Parathyroid adenoma (tissue), 2 donors: ENCODE results near the gene TMEM14C.

ENCODE experiments used
- H2AFZ ChIP-seq: fragments of 300-600 bp; sonication (generic); one replicate; pipeline ENCODE4 v1.7.0; 2017; ENCODE audit warnings: antibody characterized with exemption, mild to moderate bottlenecking
- H3K27ac ChIP-seq: fragments of 300-600 bp; sonication (generic); one replicate; pipeline ENCODE4 v1.7.0; 2017
- H3K27me3 ChIP-seq: fragments of 300-600 bp; sonication (generic); one replicate; pipeline ENCODE4 v1.7.0; 2017; ENCODE audit warnings: low read length; ENCODE audit not compliant: control insufficient read depth, insufficient read depth
- H3K36me3 ChIP-seq: fragments of 300-600 bp; sonication (generic); one replicate; pipeline ENCODE4 v1.7.0; 2017; ENCODE audit warnings: low read length; ENCODE audit not compliant: control insufficient read depth, insufficient read depth
- H3K4me1 ChIP-seq: fragments of 300-600 bp; sonication (generic); one replicate; pipeline ENCODE4 v1.7.0; 2017; ENCODE audit warnings: control low read depth
- H3K4me2 ChIP-seq: fragments of 300-600 bp; sonication (generic); one replicate; pipeline ENCODE4 v1.7.0; 2017; ENCODE audit warnings: low read length
- H3K4me3 ChIP-seq: fragments of 300-600 bp; sonication (generic); one replicate; pipeline ENCODE4 v1.7.0; 2017; ENCODE audit warnings: low read depth, low read length
- H3K79me2 ChIP-seq: fragments of 300-600 bp; sonication (generic); one replicate; pipeline ENCODE4 v1.7.0; 2017; ENCODE audit warnings: control low read depth
- H3K9ac ChIP-seq: fragments of 300-600 bp; sonication (generic); one replicate; pipeline ENCODE4 v1.7.0; 2017; ENCODE audit warnings: mild to moderate bottlenecking
- H3K9me3 ChIP-seq: fragments of 300-600 bp; sonication (generic); one replicate; pipeline ENCODE4 v1.7.0; 2017; ENCODE audit warnings: low read length; ENCODE audit not compliant: control insufficient read depth
- TF ChIP-seq, protein P1 (sequence below): fragments of 300-600 bp; sonication (generic); IDR thresholded peaks from one replicate; pipeline ENCODE4 v1.7.0; 2017; ENCODE audit warnings: antibody characterized with exemption, mild to moderate bottlenecking
- donor health status: primary hyperparathyroidism.

TMEM14C gene

GRCh38 chr6:10722820-10723566 is at the start of gene TMEM14C:
TSS of gene TMEM14C (plus strand) at chr6:10723070. CDS start at chr6:10724614, 1,544 bp downstream.
- H3K9me3 ChIP-seq = no peaks in the 10 kb centered on the region
- no peaks in the 10 kb centered on the region for H3K36me3 ChIP-seq
- H3K4me2 ChIP-seq = peak within 1 kb of the TSS; percentile 81
- H3K79me2 ChIP-seq = peaks cover 5% of the 10 kb centered on the region
- H3K4me1 ChIP-seq = peaks cover 9% of the 10 kb centered on the region
- TF ChIP-seq, protein P1, sequence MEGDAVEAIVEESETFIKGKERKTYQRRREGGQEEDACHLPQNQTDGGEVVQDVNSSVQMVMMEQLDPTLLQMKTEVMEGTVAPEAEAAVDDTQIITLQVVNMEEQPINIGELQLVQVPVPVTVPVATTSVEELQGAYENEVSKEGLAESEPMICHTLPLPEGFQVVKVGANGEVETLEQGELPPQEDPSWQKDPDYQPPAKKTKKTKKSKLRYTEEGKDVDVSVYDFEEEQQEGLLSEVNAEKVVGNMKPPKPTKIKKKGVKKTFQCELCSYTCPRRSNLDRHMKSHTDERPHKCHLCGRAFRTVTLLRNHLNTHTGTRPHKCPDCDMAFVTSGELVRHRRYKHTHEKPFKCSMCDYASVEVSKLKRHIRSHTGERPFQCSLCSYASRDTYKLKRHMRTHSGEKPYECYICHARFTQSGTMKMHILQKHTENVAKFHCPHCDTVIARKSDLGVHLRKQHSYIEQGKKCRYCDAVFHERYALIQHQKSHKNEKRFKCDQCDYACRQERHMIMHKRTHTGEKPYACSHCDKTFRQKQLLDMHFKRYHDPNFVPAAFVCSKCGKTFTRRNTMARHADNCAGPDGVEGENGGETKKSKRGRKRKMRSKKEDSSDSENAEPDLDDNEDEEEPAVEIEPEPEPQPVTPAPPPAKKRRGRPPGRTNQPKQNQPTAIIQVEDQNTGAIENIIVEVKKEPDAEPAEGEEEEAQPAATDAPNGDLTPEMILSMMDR = no peak
- H3K27ac ChIP-seq = peak within 1 kb of the TSS; percentile 92
- H3K9ac ChIP-seq = peak within 1 kb of the TSS; percentile 39
- H3K4me3 ChIP-seq = peak within 1 kb of the TSS; percentile 94
- no peaks in the 10 kb centered on the region for H3K27me3 ChIP-seq
- peak within 1 kb of the TSS; percentile 84 for H2AFZ ChIP-seq

GRCh38 chr6:10676403-10676802 is 46.5 kb upstream of the TMEM14C start:
- Histone ChIP-seq H3K9me3 (no peaks in the 10 kb centered on the region), H3K4me3 (no peak overlapping the region), H3K27me3 (no peaks in the 10 kb centered on the region), H3K27ac (no peak overlapping the region), H2AFZ (no peak overlapping the region), H3K4me1 (no peaks in the 10 kb centered on the region), H3K36me3 (no peaks in the 10 kb centered on the region), H3K4me2 (no peak overlapping the region), H3K9ac (no peak overlapping the region), H3K79me2 (no peaks in the 10 kb centered on the region)
- TF ChIP-seq, protein P1 = no peak

DNA sequence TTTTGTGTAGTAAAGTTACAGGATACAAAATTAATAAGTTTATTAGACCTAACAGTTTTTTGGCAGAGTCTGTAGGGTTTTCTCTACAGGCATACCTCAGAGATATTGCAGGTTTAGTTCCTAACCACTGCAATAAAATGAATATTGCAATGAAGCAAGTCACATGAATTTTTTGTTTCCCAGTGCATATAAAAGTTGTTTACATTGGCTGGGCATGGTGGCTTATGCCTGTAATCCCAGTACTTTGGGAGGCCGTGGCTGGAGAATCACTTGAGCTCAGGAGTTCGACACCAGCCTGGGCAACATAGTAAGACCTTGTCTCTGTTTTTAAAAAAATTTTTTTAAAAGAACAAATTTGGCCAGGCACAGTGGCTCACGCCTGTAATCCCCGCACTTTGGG is 44.4 kb upstream of the TMEM14C start:
- Histone ChIP-seq H3K4me1 (no peaks in the 10 kb centered on the region), H3K9ac (no peak overlapping the region), H2AFZ (no peak overlapping the region), H3K4me3 (no peak overlapping the region), H3K27me3 (no peaks in the 10 kb centered on the region), H3K79me2 (no peaks in the 10 kb centered on the region), H3K36me3 (no peaks in the 10 kb centered on the region), H3K4me2 (no peak overlapping the region), H3K9me3 (no peaks in the 10 kb centered on the region), H3K27ac (no peak overlapping the region)
- TF ChIP-seq, protein P1 = no peak

DNA sequence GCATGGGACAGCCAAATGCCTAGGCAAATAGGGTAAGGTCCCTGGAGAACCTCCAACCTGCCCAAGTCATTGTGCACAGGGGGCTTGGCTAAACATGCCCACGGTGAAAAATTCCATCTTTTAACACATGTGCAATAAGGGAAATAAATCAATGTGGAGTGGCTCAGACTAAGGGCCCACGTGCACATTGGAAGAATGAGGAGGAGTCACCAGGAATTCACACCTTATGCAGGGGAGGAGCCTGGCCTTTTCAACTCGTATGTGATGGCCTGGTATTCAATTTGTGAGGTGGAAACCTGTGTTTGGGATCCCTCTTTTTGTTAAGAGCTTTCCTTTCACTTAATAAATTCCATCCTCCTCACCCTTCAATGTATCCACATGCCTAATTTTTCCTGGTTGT is 41.1 kb upstream of the TMEM14C start:
- TF ChIP-seq, protein P1 = no peak
- Histone ChIP-seq H3K79me2 (no peaks in the 10 kb centered on the region), H3K4me3 (no peak overlapping the region), H3K9me3 (no peaks in the 10 kb centered on the region), H3K36me3 (no peaks in the 10 kb centered on the region), H3K27me3 (no peaks in the 10 kb centered on the region), H2AFZ (no peak overlapping the region), H3K27ac (no peak overlapping the region), H3K4me2 (no peak overlapping the region), H3K9ac (no peak overlapping the region), H3K4me1 (no peaks in the 10 kb centered on the region)
